Measurements from ENCODE around the gene SGIP1.

- TF ChIP-seq CTCF (IDR thresholded peaks at IDR 0.05) (no peak), ZFX (IDR thresholded peaks at IDR 0.05; ENCODE audit: borderline replicate concordance) (no peak)
These were observed 211.5 kb downstream of the SGIP1 start for GRCh38 chr1:66745451-66745850.

All from 22Rv1 (cell line).